ENCODE measurements around the gene F8A3.
"Not testable (repeated sequence)": the region's sequence is repeated elsewhere in the genome, so short reads cannot be mapped to it uniquely, and the experiment has no call there.

Gene F8A3

GRCh38 chrX:155458471-155458870 is at the start of gene F8A3:
F8A3 (minus strand) TSS chrX:155458620; CDS start chrX:155458600, 20 bp downstream.
- not testable (repeated sequence) for DNase-seq (ENCODE audit: low read depth in 2 of 2)

DNA sequence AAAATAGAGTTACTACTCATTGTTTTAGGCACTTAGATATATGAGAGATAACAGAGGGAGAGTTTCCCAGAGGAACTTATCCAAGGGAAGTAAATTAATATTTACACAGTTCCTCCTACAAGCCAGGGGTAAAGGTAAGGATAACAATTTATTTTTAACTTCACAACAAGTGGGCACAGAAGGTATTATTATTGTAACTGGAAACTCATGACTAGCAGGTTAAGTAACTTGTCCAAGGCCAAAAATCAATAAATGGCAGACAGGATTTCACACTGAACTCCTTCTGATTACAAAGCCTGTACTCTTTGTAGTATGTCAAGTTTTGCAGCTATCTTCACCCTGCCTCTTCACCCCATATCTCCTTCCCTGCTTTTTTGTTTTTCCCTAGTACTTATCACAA is 46.9 kb upstream of the F8A3 start:
- DNase-seq (ENCODE audit: low read depth in 2 of 2) = no peak

DNA sequence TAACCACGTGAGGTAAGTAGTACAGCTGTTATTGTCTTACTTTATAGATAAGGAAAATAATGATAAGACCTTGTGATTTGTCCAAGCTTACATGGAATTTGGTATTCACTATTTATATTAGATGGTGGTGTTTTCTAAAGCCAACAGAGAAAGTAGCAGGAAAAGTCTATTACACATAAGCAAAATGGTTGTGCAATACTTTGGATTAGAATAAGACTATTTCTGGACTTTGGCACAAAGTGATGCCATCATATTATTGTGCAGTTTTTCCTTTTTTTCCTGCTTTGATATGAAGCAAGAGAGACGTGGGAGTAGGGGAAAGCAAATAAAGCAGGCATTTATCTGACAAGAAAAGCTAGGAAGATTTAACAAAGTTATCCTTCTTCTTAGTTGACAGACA is 36.7 kb upstream of the F8A3 start:
- not testable (repeated sequence) for DNase-seq (ENCODE audit: low read depth in 2 of 2)

- DNase-seq (ENCODE audit: low read depth in 2 of 2) = not testable (repeated sequence)
Measured at GRCh38 chrX:155491421-155491820, 33.0 kb upstream of the F8A3 start.

- DNase-seq (ENCODE audit: low read depth in 2 of 2) = not testable (repeated sequence)
Measured at GRCh38 chrX:155477136-155477535, 18.7 kb upstream of the F8A3 start.

- DNase-seq (ENCODE audit: low read depth in 2 of 2) = not testable (repeated sequence)
Measured at GRCh38 chrX:155466269-155466938, 8.0 kb upstream of the F8A3 start.

DNA sequence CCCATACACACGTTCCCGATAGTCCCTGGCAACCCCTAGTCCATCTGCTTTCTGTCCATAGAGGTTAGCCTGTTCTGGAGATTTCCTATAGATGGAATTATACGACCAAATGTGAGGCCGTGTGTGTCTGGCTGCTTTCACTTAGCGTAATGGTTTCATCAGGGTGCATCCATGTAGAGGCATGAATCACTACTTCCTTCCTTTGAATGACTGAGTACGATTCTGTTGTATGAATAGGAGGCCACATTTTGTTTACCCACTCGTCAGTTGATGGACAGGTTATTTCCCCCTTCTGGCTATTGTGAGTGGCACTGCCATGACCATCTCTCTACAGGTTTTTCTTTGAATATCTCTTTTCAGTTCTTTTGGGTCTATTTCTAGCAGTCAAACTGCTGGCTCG is 2.1 kb upstream of the F8A3 start:
- DNase-seq (ENCODE audit: low read depth in 2 of 2) = not testable (repeated sequence)

DNA sequence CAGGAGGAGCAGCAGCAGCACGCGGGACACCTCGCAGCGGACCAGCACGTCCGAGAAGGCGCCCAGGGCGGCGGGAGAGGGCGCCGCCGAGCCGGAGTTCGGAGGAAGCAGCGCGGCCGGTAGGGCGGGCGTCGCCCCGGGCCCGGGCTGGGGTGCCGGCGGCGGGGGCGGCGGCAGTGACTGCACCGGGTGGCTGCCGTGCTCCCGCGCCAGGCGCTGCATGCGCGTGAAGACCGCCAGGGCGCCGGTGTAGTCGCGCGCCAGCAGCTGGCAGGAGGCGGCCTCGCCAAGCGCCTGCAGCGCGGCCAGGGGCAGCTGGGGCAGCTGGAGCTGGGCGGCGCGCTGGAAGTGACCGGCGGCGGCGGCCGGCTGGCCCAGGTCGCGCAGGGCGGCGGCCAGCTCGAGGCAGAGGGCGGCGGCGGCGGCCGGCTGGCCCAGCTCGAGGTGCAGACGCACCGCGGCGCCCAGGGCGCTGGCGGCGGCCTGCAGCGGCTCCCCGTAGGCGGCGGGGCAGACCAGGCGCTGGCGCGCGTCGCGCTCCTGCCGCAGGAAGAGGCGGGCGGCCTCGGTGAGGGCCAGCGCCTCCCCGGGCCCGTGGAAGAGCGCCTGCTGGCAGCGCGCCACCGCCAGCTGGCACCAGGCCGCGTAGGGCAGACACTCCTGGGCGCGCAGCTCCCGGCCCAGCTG is 516 bp downstream of the F8A3 start:
- not testable (repeated sequence) for DNase-seq (ENCODE audit: low read depth in 2 of 2)

GRCh38 chrX:155441097-155441496 is 17.3 kb downstream of the F8A3 start:
- DNase-seq (ENCODE audit: low read depth in 2 of 2) = no peak

DNA sequence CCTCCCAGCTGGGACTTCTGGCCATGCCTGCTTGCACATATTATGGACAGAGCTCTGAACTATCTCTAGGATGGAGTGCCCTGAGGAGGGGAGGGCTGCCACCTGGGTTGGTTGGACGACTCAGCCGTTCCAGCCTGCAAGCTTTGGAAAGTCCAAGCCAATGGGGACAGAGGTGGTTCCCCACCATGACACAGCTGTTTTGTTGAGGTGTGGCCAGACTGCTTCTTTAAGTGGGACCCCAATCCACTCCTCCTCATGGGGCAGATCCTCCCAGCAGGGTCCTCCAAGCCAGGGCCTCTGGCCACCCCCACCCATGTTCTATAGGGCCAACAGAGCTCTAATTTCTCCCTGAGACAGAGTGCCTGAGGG is 22.7 kb downstream of the F8A3 start:
- no peak for DNase-seq (ENCODE audit: low read depth in 2 of 2)

DNA sequence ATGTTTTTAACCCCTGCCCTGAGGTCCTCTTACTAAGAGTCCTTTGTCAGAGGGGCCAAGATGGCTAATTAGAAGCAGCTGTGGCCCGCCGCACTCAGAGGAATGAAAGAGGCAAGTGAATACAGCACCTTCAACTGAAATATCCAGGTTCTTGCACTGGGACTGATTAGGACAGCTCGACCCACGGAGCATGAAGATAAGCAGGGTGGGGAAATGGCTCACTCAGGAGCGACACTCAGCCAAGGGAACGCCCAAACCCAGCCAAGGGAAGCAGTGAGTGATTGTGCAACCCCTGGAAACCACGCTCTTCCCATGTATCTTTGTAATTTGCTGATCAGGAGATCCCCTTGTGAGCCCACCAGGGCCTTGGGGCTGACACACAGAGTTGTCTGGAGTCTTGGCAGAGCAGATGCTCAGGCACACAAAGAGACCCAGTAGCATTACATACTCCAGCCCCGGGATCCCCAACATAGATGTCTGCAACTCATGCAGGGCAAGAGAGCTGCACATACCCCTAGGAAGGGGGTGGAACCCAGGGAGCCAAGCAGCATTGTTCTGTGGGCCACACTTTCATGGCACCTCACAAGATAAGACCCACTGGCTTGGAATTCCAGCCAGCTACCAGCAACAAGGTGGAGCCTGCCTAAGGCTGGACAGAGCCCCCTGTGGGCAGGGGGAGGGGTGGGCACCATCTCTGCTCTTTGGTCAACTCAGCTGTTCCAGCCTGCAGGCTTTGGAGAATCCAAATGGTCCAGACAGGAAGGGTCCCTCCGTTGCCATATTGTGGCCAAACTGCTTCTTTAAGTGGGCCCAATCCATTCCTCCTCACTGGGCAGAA is 23.3 kb downstream of the F8A3 start:
- no peak for DNase-seq (ENCODE audit: low read depth in 2 of 2)

GRCh38 chrX:155417769-155418168 is 40.7 kb downstream of the F8A3 start:
- no peak for DNase-seq (ENCODE audit: low read depth in 2 of 2)

Data from stimulated activated CD4-positive, alpha-beta T cell treated with anti-CD3 and anti-CD28 coated beads, Interleukin-12 subunit alpha, Interleukin-12 subunit beta, amount 100 ng/mL, for 24 hours (primary cell).